Measurements from ENCODE around the gene TRAPPC3L.
A peak's percentile ranks its signal among the peaks of the same experiment; 100 is the strongest.

The TRAPPC3L gene

DNA sequence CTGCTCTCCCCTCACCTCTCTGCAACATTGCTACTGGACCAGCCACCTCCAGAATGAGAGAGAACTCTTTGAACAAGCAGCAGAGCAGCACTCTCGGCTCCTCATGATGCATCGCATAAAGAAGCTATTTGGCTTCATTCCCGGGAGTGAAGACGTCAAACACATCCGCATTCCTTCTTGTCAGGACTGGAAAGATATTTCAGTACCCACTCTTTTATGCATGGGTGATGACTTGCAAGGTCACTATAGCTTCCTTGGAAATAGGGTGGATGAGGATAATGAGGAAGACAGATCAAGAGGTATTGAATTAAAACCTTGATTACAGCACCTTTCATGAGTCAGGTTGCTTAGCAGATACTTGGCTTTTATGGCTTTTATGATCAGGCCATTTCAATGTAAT lies 12.4 kb upstream of the TRAPPC3L start:
- DNase-seq (ENCODE audit: low spot score), result no peak

- DNase-seq (ENCODE audit: low spot score), result no peak
These were observed 11.4 kb upstream of the TRAPPC3L start for GRCh38 chr6:116556814-116557415.

DNA sequence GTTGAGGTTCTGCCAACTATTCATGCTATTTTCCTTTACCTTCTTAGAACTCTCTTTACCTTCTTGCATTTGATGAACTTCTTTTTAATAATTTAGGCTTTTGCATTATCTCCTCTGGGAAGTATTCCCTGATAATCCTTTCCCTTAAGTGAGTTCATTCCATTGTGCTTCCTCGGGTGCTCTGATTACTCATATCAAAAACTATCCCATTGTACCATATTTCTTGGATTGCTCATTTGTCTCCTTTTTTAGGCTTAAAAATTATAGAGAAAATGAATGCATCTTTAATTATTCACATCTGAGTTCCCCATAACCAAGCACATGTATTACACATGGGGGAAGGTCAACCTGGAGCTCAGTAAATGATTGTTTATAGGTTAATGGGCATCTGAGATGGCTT lies 10.6 kb upstream of the TRAPPC3L start:
- DNase-seq (ENCODE audit: low spot score), result no peak

GRCh38 chr6:116553451-116553850 lies 8.0 kb upstream of the TRAPPC3L start, which contains the start of gene CALHM4:
TSS of gene CALHM4 (plus strand) at chr6:116553751. CDS start at chr6:116553794, 43 bp downstream.
- DNase-seq (ENCODE audit: low spot score), result no peak

DNA sequence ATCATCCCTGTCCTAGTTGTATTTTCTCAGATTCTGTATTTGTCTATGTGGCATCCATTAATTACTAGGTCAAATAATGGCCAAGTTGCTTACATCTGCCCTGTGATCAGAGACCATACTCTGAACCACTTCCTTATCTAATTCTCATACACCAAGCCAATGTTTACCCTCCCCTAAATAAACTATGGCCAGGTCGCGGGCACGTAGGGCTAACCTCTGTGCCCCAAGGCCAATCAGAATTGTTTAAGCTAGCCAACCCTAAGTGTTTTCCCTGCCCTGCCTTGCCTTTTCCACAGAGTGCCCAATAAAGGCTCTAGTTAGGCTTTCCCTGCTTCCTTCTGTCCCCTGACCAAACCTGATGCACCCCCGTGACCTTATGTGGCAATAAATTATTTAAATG lies 5.3 kb upstream of the TRAPPC3L start:
- peak; percentile 34 for DNase-seq (ENCODE audit: low spot score)

DNA sequence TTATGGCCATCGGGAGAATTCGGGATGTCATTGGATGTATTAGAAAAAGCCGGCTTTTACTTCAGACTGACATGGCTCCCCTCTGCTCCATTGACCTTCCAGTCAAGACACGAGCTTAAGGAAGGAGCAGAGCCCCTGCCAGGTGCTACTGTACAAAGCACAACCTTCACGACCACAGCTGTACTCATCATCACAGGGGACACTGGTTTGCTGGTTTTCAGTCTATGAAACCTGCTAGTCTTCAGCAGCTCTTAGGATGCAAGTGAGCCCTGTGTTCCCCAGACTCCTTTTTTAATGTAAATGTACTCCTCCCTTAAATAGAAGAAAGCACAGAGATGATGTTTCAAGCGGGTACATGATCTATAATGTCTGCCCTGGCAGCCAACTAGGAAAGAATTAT lies 1.9 kb upstream of the TRAPPC3L start:
- no peak for DNase-seq (ENCODE audit: low spot score)

- DNase-seq (ENCODE audit: low spot score), result no peak
These were observed 2.3 kb downstream of the TRAPPC3L start for GRCh38 chr6:116543149-116543548.

DNA sequence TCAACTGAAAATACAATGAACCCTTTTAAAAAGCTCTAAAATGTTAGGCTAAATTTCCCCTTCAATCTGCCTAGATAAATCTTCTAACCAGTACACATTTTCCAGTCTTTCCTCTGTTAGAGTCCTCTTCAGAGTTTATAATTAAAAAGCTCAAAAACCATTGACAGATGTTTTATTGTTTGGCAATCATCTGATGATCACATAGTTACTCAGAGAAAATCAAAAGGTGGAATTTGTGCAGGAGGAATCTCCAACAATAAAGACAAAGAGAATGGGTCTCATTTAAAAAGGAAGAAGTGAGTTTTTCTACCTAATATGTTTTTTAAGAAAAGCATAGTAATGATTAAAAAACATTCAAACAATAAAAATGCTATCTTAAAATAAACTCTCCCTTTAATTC lies 3.1 kb downstream of the TRAPPC3L start:
- no peak for DNase-seq (ENCODE audit: low spot score)

DNA sequence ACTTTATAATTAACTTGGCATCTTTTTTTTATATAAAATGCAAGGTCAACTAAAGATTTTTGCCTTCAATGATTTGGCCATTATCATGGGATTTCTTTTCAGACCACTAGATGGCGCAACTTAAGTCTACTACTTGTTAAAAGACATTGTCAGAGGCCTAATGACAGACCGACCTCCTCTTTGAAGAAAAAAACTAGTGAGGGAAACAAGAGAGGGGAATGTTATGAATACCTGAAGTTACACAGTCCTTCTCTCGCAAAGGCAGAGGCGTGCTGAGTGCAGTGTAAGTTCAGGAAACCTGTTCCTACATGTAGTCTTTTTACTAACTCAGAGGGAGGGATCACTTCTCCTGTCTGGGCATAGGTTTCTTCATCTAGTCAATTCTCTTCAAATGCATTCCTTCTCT lies 9.3 kb downstream of the TRAPPC3L start:
- peak; percentile 18 for DNase-seq (ENCODE audit: low spot score)

DNA sequence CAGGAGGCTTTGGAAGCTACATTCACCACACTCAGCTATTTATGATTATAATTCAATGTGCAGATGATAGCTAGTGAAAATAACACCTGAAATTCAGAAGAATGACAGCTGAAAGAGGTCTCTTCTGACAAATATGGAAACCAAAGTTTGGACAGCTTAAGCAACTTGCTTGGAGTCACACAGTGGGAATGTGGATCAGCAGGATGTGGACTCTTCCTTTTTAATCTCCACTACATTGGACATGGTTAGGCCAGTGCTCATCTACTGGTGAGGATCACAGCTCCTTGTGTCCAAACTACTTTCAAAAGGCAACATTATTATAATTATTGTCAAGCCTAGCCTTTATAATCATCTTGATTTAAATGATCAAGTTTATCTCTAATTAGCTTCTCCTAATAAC lies 10.4 kb downstream of the TRAPPC3L start:
- no peak for DNase-seq (ENCODE audit: low spot score)

DNA sequence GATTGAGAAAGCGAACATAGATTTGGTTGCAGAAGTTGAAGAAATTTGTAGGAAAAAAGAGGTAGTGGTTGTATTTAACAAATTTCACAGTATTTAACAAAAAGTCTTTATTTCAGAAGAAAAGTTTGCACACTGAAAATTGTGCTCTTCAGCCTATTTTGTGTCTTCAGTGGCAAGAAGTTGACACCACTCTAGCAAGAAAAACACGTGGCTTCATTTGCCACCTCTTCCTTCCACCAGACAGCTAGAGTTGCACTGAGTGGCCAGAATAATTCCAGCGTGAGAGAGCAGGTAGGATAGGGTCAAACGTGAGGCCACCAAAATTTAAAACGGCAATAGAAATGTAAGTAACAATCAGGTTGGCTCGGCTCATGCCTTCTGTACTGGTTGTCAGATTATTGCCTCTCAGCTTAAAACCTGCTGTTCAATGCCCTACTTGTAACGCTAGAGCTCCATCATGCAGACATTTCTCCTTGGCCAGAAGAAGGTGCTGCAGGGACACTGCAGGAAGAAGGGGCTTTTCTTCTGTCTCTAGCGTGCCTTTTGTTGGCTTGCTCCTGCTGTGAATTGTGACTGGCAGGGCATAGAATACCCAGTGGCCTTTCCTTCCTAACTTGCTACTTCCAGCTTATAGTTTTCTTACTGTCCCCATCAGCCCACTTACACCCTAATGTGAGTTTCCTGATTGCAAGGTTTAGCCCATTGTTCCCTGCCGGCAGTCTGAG lies 12.1 kb downstream of the TRAPPC3L start:
- no peak for DNase-seq (ENCODE audit: low spot score)

DNA sequence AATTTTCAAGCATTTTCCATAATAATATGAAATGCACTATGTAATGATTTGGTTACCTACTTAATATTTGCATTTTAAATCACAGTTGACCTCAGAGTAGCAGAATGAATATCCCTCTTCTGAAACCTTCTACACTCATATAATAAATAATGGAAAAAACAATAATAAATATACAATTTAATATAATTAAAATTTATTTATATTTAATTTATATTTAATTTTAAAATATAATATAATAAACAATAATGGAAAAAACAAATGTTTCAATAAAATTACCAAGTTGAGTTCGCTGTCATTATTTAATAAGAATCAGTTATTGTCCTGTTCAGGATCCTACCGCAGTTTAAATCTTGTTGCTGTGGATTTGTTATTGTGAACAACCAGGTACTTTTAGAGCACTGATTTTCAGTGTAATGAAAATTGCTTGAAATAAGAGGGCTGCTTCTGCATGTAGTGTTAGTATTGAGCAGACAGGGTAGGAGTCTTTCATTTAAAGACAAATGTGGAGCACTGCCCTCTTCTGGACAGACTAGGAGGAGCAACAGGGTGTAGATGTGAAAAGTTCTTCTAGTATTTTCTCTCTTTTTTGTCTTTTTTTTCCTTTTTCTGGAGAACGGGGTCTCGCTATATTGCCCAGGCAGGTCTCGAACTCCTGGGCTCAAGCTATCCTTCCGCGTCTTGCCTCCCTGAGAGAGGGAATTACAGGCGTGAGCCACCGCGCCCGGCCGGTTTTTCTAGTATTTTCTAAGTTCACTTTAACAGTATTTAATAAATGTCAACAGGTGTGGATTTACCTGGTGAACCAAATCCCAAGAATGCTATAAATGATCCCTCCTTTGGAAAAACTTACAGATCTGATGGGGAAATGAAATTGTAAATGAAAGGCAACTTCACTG lies 13.6 kb downstream of the TRAPPC3L start:
- DNase-seq (ENCODE audit: low spot score), result no peak

DNA sequence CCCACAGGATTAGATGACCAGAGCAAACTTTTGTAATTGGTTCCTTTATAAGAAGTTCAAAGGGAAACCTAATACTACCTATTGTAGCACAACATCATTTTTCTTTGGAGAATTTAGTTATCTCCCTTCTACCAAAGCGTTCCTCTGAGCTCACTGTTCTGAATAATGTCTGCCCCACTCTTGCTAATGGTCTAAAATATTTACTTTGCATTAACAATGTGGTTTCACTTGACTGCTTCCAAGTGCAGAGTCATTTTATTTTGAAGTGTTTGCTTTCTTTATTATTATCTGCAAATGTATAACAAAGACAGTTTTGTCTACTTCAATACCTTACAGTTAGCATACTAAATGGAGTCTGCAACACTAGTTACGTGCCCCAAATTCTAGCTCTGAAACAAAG lies 15.0 kb downstream of the TRAPPC3L start:
- no peak for DNase-seq (ENCODE audit: low spot score)

DNA sequence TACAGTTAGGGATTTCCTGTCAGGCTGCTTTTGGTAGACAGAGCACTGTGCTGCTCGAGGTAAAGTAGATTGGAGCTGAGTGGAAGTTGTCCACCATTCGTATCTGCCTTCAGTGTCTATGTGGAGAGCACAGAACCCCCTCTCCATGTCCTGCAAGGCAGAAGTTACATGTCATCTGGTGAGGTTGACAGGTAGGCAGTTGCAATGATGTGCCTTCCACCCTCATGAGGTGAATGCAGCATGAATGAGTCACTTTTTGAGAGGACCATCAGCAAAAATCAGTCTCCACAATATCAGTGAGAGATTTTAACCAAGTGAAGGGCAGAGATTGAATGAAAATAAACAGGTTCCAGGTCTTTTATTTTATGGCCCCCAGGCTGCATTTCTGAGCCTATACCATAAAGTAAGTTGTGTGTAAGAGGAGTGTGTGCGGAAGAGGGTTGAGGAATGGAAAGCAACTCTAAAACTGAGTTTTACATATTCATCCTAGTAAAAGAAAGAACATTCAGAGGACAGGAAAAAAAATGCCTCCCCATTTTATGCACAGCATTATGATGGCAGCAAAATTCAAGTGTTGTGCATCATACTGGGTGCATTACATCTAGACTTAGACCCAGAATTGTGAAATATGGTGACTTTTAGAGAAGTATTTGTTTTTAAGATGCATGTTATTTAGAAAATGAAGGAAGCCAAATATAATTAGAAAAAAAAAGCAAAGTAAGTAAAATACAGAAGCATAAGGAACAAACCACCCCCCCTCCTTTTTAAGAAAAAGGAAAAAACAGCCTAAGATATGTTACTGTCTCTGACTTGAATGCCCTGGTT lies 15.8 kb downstream of the TRAPPC3L start:
- no peak for DNase-seq (ENCODE audit: low spot score)

GRCh38 chr6:116528780-116529179 lies 16.7 kb downstream of the TRAPPC3L start:
- DNase-seq (ENCODE audit: low spot score), result no peak

- no peak for DNase-seq (ENCODE audit: low spot score)
These were observed 17.4 kb downstream of the TRAPPC3L start for GRCh38 chr6:116528133-116528532.

DNA sequence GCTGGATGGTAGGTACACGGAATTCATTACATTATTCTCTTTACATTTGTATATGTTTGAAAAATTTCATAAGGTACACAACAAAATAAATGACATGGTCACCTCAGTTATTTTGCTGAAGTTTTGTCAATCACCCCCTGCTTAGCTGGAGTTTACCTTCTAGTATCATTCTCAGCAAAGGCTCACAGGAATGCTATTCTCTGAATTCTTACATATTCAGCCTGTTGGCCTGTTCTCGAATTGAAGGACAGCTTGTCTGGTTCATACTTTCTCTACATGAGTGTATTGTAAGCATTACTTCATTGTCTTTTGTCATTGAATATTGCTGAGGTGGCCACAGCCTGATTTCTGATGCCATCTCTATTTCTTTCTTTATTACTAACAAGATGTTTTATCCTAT lies 21.2 kb downstream of the TRAPPC3L start:
- DNase-seq (ENCODE audit: low spot score), result no peak

- no peak for DNase-seq (ENCODE audit: low spot score)
These were observed 22.6 kb downstream of the TRAPPC3L start for GRCh38 chr6:116522896-116523295.

DNA sequence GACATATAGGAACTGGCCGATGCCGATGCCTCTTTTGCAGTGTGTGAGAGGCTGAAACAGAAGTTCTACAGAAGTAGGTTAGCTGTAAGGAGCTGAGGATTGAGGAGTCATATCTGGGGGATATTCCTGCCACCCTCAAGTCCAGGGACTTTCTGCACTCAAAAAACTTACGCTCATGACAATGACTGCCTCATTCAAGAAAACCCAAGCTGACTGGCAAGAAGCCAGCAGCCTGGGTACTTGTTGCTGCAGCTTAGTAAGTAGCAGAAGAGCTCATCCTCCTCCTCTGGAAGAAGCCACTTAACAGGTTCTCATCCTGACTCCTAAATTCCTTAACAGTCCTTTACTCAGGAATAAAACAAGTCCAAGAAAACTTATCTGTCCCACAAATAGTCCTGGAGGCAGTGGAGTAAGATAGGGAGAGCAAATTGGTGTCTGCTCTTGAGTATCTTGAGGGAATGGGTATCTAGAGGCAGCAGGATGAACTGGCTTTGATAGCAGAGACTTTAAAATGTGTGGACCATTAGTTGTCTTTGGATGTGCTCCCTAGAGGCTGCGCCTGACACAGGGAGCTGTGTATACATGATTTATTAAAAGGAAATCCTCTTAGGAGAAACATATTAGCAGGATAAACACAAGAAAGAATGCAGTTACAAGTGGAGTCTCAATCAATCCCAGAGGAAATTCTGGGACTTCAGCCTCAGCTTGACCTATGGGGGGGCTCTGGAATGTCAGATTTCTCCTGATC lies 26.7 kb downstream of the TRAPPC3L start:
- DNase-seq (ENCODE audit: low spot score), result no peak

- DNase-seq (ENCODE audit: low spot score), result no peak
These were observed 30.3 kb downstream of the TRAPPC3L start for GRCh38 chr6:116515141-116515540.

- DNase-seq (ENCODE audit: low spot score), result no peak
These were observed 31.4 kb downstream of the TRAPPC3L start for GRCh38 chr6:116514111-116514510.
